ENCODE measurements around the gene VAMP8.

DNA sequence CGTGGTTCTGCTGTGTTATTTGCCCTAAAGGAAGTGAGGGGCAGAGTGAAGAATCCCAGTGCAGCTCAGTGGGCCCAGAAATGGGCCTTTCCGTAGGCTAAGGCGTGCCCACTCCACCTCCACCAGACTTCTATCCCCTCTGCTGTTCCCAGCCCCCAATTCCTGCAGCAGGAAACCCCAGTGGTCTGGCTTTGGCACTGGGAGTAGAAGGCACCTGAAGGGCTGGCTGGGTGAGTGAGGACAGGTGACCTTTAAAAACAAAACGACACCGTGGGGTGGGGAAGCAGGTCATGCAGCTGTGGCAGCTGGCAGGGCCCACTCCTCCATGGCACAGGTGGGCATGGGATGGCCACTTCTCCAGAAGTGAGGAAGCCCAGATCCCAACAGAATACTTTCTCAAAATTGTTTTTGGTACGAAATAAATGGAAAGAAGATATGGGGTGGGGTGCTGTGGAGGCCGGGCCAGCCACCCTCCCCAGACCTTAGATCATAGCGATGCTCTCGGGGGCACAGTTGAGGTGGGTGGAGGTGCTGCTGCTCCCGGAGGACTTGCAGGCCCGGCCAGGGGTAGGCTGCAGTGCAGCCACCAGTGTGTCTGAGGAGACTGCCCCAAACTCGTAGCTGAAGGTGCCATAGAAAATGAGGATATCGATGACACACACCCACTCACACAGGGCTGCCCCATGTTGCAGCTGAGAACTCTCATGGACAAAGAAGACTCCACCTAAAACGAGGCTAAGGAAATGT, 21.4 kb downstream of the VAMP8 start:
- TF ChIP-seq CTCF (IDR thresholded peaks at IDR 0.05) (no peak), POLR2A (IDR thresholded peaks at IDR 0.05) (no peak)
